ENCODE data around the gene RUSF1. TPM values are rescaled to one million over a fixed set of nuclear protein-coding genes. Genes with fewer than 3 reads are reported as not detected.

Gene RUSF1
- total and polyA plus RNA-seq, 9 of the 15 experiments (the other 6 are each of a cell fraction or from before 2014, with no cell fraction given), result 0.80 to 52.8 (median 27.6) TPM

DNA sequence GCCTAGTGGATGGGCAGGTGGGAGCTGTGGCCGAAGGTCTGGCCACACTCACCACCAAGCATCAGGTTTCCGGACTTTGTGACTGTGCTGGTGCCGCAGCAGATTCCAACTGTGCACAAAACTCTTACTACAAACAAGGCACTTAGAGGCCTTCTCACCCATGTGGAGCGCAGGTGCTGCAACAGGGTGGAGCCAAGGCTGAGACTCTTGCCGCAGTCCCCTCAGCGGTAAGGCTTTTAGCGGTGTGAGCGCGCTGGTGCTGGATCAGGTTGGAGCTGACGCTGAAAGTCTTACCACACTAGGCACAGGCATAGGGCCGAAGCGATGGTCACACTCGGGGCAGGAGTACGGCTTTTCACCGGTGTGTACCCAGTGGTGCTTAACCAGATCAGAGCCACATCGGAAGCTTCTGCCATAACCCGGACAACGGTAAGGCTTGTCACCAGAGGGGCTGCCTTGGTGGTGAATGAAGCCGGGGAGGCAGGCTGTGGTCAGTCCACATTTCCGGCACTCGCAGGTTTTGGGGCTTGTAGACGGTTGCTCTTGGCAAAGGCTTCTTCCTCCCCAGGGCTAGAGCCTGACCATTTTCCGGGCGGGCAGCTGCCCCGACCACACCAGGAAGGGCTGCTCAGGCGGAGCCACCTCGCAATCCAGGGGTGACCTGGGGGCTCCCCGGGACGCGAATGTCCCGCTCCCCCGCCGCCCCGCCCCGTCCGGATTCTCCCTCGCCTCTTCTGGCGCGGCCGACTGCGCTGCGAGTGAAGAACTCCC lies 49.9 kb downstream of the RUSF1 start (continued):
- TF ChIP-seq SFPQ (IDR thresholded peaks at IDR 0.05; ENCODE audit: low read depth, low read length), result no peak
- TF ChIP-seq USF1 (CRISPR knock-in tag; IDR thresholded peaks at IDR 0.05), result peak; percentile 34; the same call in 1 of the 2 replicates
- TF ChIP-seq ZNF561 (CRISPR knock-in tag; conservative IDR thresholded peaks at IDR 0.05), result no peak
- no peak for TF ChIP-seq ZNF589 (CRISPR knock-in tag; IDR thresholded peaks at IDR 0.05; ENCODE audit: low read depth)
- peak; percentile 4; the same call in 1 of the 2 replicates for TF ChIP-seq FOXJ2 (tag; IDR thresholded peaks at IDR 0.05)
- peak; percentile 44; the same call in 1 of the 2 replicates for TF ChIP-seq ZBTB5 (IDR thresholded peaks at IDR 0.05)
- TF ChIP-seq, protein P1, sequence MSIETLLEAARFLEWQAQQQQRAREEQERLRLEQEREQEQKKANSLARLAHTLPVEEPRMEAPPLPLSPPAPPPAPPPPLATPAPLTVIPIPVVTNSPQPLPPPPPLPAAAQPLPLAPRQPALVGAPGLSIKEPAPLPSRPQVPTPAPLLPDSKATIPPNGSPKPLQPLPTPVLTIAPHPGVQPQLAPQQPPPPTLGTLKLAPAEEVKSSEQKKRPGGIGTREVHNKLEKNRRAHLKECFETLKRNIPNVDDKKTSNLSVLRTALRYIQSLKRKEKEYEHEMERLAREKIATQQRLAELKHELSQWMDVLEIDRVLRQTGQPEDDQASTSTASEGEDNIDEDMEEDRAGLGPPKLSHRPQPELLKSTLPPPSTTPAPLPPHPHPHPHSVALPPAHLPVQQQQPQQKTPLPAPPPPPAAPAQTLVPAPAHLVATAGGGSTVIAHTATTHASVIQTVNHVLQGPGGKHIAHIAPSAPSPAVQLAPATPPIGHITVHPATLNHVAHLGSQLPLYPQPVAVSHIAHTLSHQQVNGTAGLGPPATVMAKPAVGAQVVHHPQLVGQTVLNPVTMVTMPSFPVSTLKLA (conservative IDR thresholded peaks at IDR 0.05), result peak; percentile 28 to 61; a peak in 2 of 4 replicates
- no peak for TF ChIP-seq CCNT2 (IDR thresholded peaks at IDR 0.05; ENCODE audit: borderline replicate concordance, extremely low read depth, insufficient read length, low read depth, low read length)
- peak; percentile 55; the same call in 1 of the 2 replicates for TF ChIP-seq ARID4B (CRISPR knock-in tag; IDR thresholded peaks at IDR 0.05)
- no peak for TF ChIP-seq HES1 (IDR thresholded peaks at IDR 0.05; ENCODE audit: low read depth)
- TF ChIP-seq CTBP1 (IDR thresholded peaks at IDR 0.05; ENCODE audit: borderline replicate concordance), result peak; percentile 68; the same call in 1 of the 2 replicates
- no peak for TF ChIP-seq FOS (IDR thresholded peaks at IDR 0.05; ENCODE audit: extremely low read depth, insufficient read length)
- TF ChIP-seq TAF1 (IDR thresholded peaks at IDR 0.05; ENCODE audit: control insufficient read depth, extremely low read depth, insufficient read depth, low read length, severe bottlenecking), result peak; percentile 61

All from K562 (cell line).